Vagina (tissue), 2 donors: ENCODE data around the gene NEUROG2. TPM values are rescaled to one million over a fixed set of nuclear protein-coding genes. Genes with fewer than 3 reads are reported as not detected.
A peak's percentile ranks its signal among the peaks of the same experiment; 100 is the strongest.

Experiments
- DNase-seq, 2 donors: peaks; one replicate each; pipeline ENCODE4 v3.0.0-alpha.2; 2017; ENCODE audit errors: extremely low spot score in 2 of 2
- H3K27ac ChIP-seq: fragments of 200-600 bp; sonication (generic); one replicate; pipeline ENCODE4 v1.5.1; 2019
- H3K27me3 ChIP-seq: fragments of 200-600 bp; sonication (generic); one replicate; pipeline ENCODE4 v1.5.1; 2019
- H3K36me3 ChIP-seq, 2 donors: fragments of 200-600 bp; sonication (generic); one replicate each; pipeline ENCODE4 v1.5.1; 2017 to 2019
- H3K4me1 ChIP-seq: fragments of 200-600 bp; sonication (generic); one replicate; pipeline ENCODE4 v1.5.1; 2019
- H3K4me3 ChIP-seq, 2 donors: fragments of 200-600 bp; sonication (generic); 1 replicate in 1 of 2; 2 replicates in 1 of 2; pipeline ENCODE4 v1.5.1; 2016 to 2019
- H3K9me3 ChIP-seq: fragments of 200-600 bp; sonication (generic); one replicate; pipeline ENCODE4 v1.5.1; 2019
- CTCF ChIP-seq, 3 experiments: fragments of 450-650 bp in 2 of 3; fragments of 200-600 bp in 1 of 3; sonication (generic) in 1 of 3; IDR thresholded peaks; one replicate each; pipeline ENCODE4 v1.5.1; 2017 to 2019; ENCODE audit warnings: antibody characterized with exemption in 3 of 3, mild to moderate bottlenecking in 2 of 3, moderate library complexity in 2 of 3
- POLR2A ChIP-seq, 2 donors: fragments of 450-650 bp; IDR thresholded peaks; one replicate each; pipeline ENCODE4 v1.6.1; 2017; ENCODE audit warnings: antibody characterized with exemption in 2 of 2, mild to moderate bottlenecking in 2 of 2, moderate library complexity in 2 of 2
- POLR2AphosphoS5 ChIP-seq, 2 donors: sonication (generic); formaldehyde crosslinking; IDR thresholded peaks; one replicate each; pipeline ENCODE4 v1.9.0; 2017; ENCODE audit warnings: antibody characterized with exemption in 2 of 2, mild to moderate bottlenecking in 2 of 2, low read depth in 1 of 2; ENCODE audit not compliant: insufficient read depth in 1 of 2
- intact Hi-C: fragments of 100-400 bp; cut with DNase I; formaldehyde crosslinking; loops from one replicate; pipeline ENCODE4 v1.15.1; 2023
- total RNA-seq: library from RNA; depleted of rRNA; stranded (reverse); fragments of >200 nt; gene quantifications from one replicate; pipeline ENCODE4 v1.2.3, GENCODE V29; 2016

Gene NEUROG2
- total RNA-seq, 1 donor from 2014 or later = not detected

GRCh38 chr4:112513971-112514646, 1.9 kb downstream of the NEUROG2 start:
- Histone ChIP-seq H3K36me3 (no peaks in the 10 kb centered on the region), H3K27me3 (peaks cover 27% of the 10 kb centered on the region), H3K4me1 (peaks cover 51% of the 10 kb centered on the region), H3K4me3 (peak overlapping the region in 1 of 2 donors; percentile 56), H3K9me3 (no peaks in the 10 kb centered on the region), H3K27ac (no peak overlapping the region)
- DNase-seq = no peak
- intact Hi-C loops = no loop called here
- TF ChIP-seq CTCF (IDR thresholded peaks at IDR 0.05) (no peak), POLR2AphosphoS5 (IDR thresholded peaks at IDR 0.05; ENCODE audit: insufficient read depth in 1 of 2, low read depth in 1 of 2) (no peak), POLR2A (IDR thresholded peaks at IDR 0.05) (no peak)

GRCh38 chr4:112511803-112512118, 4.2 kb downstream of the NEUROG2 start:
- peaks cover 46% of the 10 kb centered on the region for H3K4me1 ChIP-seq
- H3K27me3 ChIP-seq = peaks cover 23% of the 10 kb centered on the region
- no peak for TF ChIP-seq CTCF (IDR thresholded peaks at IDR 0.05)
- TF ChIP-seq POLR2A (IDR thresholded peaks at IDR 0.05) = no peak
- TF ChIP-seq POLR2AphosphoS5 (IDR thresholded peaks at IDR 0.05; ENCODE audit: insufficient read depth in 1 of 2, low read depth in 1 of 2) = no peak
- DNase-seq = no peak
- no peaks in the 10 kb centered on the region for H3K36me3 ChIP-seq
- H3K9me3 ChIP-seq = no peaks in the 10 kb centered on the region
- H3K4me3 ChIP-seq = no peak overlapping the region
- intact Hi-C loops = no loop called here
- H3K27ac ChIP-seq = no peak overlapping the region

GRCh38 chr4:112511093-112511802, 4.7 kb downstream of the NEUROG2 start:
- Histone ChIP-seq H3K9me3 (no peaks in the 10 kb centered on the region), H3K4me1 (peaks cover 41% of the 10 kb centered on the region), H3K36me3 (no peaks in the 10 kb centered on the region), H3K27ac (no peak overlapping the region), H3K27me3 (peaks cover 18% of the 10 kb centered on the region), H3K4me3 (no peak overlapping the region)
- DNase-seq = no peak
- TF ChIP-seq CTCF (IDR thresholded peaks at IDR 0.05) (no peak), POLR2AphosphoS5 (IDR thresholded peaks at IDR 0.05; ENCODE audit: insufficient read depth in 1 of 2, low read depth in 1 of 2) (no peak), POLR2A (IDR thresholded peaks at IDR 0.05) (no peak)
- intact Hi-C loops = no loop called here

- intact Hi-C loops = no loop called here
- peaks cover 33% of the 10 kb centered on the region for H3K4me1 ChIP-seq
- H3K9me3 ChIP-seq = no peaks in the 10 kb centered on the region
- H3K36me3 ChIP-seq = no peaks in the 10 kb centered on the region
- H3K27ac ChIP-seq = no peak overlapping the region
- peaks cover 17% of the 10 kb centered on the region for H3K27me3 ChIP-seq
- TF ChIP-seq POLR2A (IDR thresholded peaks at IDR 0.05) (no peak), CTCF (IDR thresholded peaks at IDR 0.05) (no peak), POLR2AphosphoS5 (IDR thresholded peaks at IDR 0.05; ENCODE audit: insufficient read depth in 1 of 2, low read depth in 1 of 2) (no peak)
- no peak for DNase-seq
- H3K4me3 ChIP-seq = peak overlapping the region in 1 of 2 donors; percentile 33
Measured at GRCh38 chr4:112510291-112511092, 5.5 kb downstream of the NEUROG2 start.
